MM.1S (cell line): ENCODE measurements around the gene UGT1A1.

Experiments used
- DNase-seq: peaks from one replicate; pipeline ENCODE4 v3.0.0-alpha.2; 2015
- H2AFZ ChIP-seq: fragments of 300-600 bp; sonication (generic); 2 replicates; pipeline ENCODE4 v1.6.0; 2016; ENCODE audit warnings: antibody characterized with exemption, low read length
- H3F3A ChIP-seq: fragments of 300-600 bp; sonication (generic); 2 replicates; pipeline ENCODE4 v1.6.1; 2016; ENCODE audit warnings: mild to moderate bottlenecking, antibody characterized with exemption, low read length, moderate library complexity, mixed read lengths; ENCODE audit not compliant: insufficient read depth
- H3K27ac ChIP-seq: fragments of 300-600 bp; sonication (generic); 2 replicates; pipeline ENCODE4 v1.5.1; 2016; ENCODE audit warnings: mild to moderate bottlenecking, low read length
- H3K27me3 ChIP-seq: fragments of 300-600 bp; sonication (generic); replicated peaks from 2 replicates; pipeline ENCODE4 v1.6.0; 2016; ENCODE audit warnings: low read length; ENCODE audit not compliant: insufficient read depth
- H3K36me3 ChIP-seq: fragments of 300-600 bp; sonication (generic); replicated peaks from 2 replicates; pipeline ENCODE4 v1.6.1; 2016; ENCODE audit warnings: mild to moderate bottlenecking, low read length, mixed read lengths; ENCODE audit not compliant: insufficient read depth
- H3K4me1 ChIP-seq: fragments of 300-600 bp; sonication (generic); 2 replicates; pipeline ENCODE4 v1.6.1; 2016; ENCODE audit warnings: low read length, mixed read lengths
- H3K4me2 ChIP-seq: fragments of 300-600 bp; sonication (generic); 2 replicates; pipeline ENCODE4 v1.6.0; 2016; ENCODE audit warnings: low read depth, low read length
- H3K4me3 ChIP-seq: fragments of 300-600 bp; sonication (generic); 2 replicates; pipeline ENCODE4 v1.5.1; 2016; ENCODE audit warnings: low read length, mixed read lengths
- H3K79me2 ChIP-seq: fragments of 300-600 bp; sonication (generic); 2 replicates; pipeline ENCODE4 v1.6.1; 2016; ENCODE audit warnings: mixed run types, low read length, mixed read lengths
- H3K9ac ChIP-seq: fragments of 300-600 bp; sonication (generic); 2 replicates; pipeline ENCODE4 v1.6.1; 2016; ENCODE audit warnings: low read length, mixed read lengths
- H3K9me2 ChIP-seq: fragments of 300-600 bp; sonication (generic); replicated peaks from 2 replicates; pipeline ENCODE4 v1.6.1; 2016; ENCODE audit warnings: mild to moderate bottlenecking, low read length, mixed read lengths; ENCODE audit not compliant: insufficient read depth
- H3K9me3 ChIP-seq: fragments of 300-600 bp; sonication (generic); replicated peaks from 2 replicates; pipeline ENCODE4 v1.6.1; 2016; ENCODE audit warnings: mild to moderate bottlenecking, low read length, mixed read lengths; ENCODE audit not compliant: insufficient read depth
- H4K20me1 ChIP-seq: fragments of 300-600 bp; sonication (generic); 2 replicates; pipeline ENCODE4 v1.6.1; 2016; ENCODE audit warnings: mild to moderate bottlenecking, low read length, moderate library complexity, mixed read lengths; ENCODE audit not compliant: insufficient read depth
- EZH2 ChIP-seq: fragments of 300-600 bp; sonication (generic); optimal IDR thresholded peaks from 2 replicates; pipeline ENCODE3; 2017; ENCODE audit warnings: low read depth, mild to moderate bottlenecking, antibody characterized with exemption, low read length, mixed read lengths
- EZH2phosphoT487 ChIP-seq: fragments of 300-600 bp; sonication (generic); IDR thresholded peaks from 2 replicates; pipeline ENCODE4 v1.6.1; 2018; ENCODE audit warnings: antibody characterized with exemption, low read length
- TF ChIP-seq, protein P1 (sequence below): fragments of 300-600 bp; sonication (generic); IDR thresholded peaks from 2 replicates; pipeline ENCODE4 v1.5.1; 2016; ENCODE audit warnings: antibody characterized with exemption, low read length, mixed read lengths

The UGT1A1 gene

DNA sequence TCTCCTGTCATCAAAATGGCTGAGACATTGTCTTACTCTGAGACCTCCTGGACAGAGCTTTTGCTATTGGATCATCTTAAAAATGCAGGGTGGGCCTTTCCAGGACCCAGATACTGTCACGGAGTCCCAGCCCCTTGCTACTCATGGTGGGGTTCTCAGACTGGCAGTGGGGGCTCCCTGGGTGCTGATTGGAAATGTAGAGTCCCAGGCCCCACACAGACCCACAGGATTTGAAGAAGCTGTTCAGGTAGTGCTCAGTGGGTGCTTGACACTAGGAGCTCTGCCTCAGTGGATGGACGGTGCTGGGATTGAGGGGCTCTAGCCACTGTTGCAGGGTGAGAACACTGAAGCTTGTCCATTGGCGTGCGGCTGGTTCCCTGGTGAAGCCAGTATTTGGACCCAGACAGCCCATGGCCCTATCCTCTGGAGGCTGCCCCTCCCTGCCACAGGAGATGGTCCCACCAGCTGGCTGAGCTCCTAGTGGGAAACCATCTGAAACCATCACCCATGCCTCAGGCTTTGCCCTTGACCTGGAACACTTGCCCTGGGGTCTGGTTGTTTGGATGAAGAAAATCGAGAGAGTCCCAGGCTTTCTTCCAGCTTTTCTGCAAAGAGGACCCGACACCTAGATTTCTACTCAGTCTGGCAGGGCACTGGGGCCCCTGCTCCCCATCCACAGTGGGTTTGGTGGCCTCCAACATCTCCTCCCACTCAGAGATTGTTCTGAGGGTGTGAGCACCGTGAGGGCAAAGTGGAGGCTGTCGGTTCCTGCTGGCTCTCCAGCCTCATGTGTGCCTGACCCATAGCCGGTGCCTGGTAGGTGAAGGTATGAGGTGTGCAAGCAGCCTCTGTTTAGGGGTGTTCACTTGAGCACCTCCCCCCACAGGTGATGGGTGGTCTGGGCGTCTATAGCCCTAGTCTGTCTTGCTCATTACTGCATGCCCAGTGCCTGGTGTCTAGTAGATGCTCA is 48.2 kb downstream of the UGT1A1 start:
- no peak for DNase-seq
- Histone ChIP-seq H3K79me2 (no peaks in the 10 kb centered on the region), H3K27ac (no peak overlapping the region), H3K9me3 (no peaks in the 10 kb centered on the region), H3K4me1 (no peaks in the 10 kb centered on the region), H2AFZ (no peak overlapping the region), H3F3A (no peaks in the 10 kb centered on the region), H3K36me3 (no peaks in the 10 kb centered on the region), H3K27me3 (no peaks in the 10 kb centered on the region), H3K9ac (no peak overlapping the region), H3K4me2 (no peak overlapping the region), H3K9me2 (no peaks in the 10 kb centered on the region), H3K4me3 (no peak overlapping the region), H4K20me1 (no peaks in the 10 kb centered on the region)
- TF ChIP-seq EZH2 (no peak), EZH2phosphoT487 (no peak)
- TF ChIP-seq, protein P1, sequence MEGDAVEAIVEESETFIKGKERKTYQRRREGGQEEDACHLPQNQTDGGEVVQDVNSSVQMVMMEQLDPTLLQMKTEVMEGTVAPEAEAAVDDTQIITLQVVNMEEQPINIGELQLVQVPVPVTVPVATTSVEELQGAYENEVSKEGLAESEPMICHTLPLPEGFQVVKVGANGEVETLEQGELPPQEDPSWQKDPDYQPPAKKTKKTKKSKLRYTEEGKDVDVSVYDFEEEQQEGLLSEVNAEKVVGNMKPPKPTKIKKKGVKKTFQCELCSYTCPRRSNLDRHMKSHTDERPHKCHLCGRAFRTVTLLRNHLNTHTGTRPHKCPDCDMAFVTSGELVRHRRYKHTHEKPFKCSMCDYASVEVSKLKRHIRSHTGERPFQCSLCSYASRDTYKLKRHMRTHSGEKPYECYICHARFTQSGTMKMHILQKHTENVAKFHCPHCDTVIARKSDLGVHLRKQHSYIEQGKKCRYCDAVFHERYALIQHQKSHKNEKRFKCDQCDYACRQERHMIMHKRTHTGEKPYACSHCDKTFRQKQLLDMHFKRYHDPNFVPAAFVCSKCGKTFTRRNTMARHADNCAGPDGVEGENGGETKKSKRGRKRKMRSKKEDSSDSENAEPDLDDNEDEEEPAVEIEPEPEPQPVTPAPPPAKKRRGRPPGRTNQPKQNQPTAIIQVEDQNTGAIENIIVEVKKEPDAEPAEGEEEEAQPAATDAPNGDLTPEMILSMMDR = no peak

DNA sequence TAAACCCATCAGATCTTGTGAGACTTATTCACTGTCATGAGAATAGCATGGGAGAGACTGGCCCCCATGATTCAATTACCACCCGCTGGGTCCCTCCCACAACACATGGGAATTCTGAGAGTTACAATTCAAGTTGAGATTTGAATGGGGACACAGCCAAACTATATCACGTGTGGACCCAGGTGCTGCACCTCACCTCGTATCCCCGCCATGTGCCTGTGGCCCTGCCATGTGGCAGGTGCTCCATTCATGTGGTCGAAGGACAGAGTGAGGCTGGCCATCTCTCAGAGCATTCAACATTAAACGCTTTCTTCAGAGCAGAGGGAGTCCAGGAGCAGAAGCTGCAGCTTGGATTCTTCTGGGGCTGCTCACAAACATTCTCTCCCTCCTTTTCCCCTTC is 50.3 kb downstream of the UGT1A1 start:
- Histone ChIP-seq H3K27me3 (no peaks in the 10 kb centered on the region), H3K36me3 (no peaks in the 10 kb centered on the region), H3K9ac (no peak overlapping the region), H3K4me3 (no peak overlapping the region), H3K4me2 (no peak overlapping the region), H4K20me1 (no peaks in the 10 kb centered on the region), H3K9me3 (no peaks in the 10 kb centered on the region), H2AFZ (no peak overlapping the region), H3K9me2 (no peaks in the 10 kb centered on the region), H3K79me2 (no peaks in the 10 kb centered on the region), H3F3A (no peaks in the 10 kb centered on the region), H3K4me1 (no peaks in the 10 kb centered on the region), H3K27ac (no peak overlapping the region)
- DNase-seq = no peak
- TF ChIP-seq EZH2 (no peak), EZH2phosphoT487 (no peak)
- TF ChIP-seq, protein P1 = no peak

DNA sequence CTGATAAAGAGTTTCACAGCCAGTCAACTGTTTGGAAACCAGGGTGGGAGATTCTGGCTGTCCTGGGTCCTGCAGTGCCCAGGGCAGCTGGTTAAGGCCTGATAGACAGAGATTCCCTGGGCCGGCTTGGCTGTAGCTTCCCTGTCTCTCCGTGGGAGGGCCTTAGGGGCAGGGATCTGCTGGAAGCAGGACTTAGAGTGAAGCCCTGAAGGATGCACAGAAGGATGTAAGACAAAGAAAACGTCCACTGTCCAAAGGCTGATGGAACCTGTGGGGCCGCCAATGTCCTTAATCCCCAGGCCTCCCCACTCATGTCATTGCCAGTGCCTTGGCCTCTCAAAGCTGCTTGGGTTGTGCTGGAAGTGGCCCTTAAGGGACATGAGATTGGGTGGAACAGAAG is 51.0 kb downstream of the UGT1A1 start:
- Histone ChIP-seq H3K9me3 (no peaks in the 10 kb centered on the region), H3K27me3 (no peaks in the 10 kb centered on the region), H3K9me2 (no peaks in the 10 kb centered on the region), H3K4me3 (no peak overlapping the region), H2AFZ (no peak overlapping the region), H3K9ac (no peak overlapping the region), H3K36me3 (no peaks in the 10 kb centered on the region), H4K20me1 (no peaks in the 10 kb centered on the region), H3K27ac (no peak overlapping the region), H3K4me1 (no peaks in the 10 kb centered on the region), H3K79me2 (no peaks in the 10 kb centered on the region), H3K4me2 (no peak overlapping the region), H3F3A (no peaks in the 10 kb centered on the region)
- DNase-seq = no peak
- TF ChIP-seq, protein P1 = no peak
